ENCODE data around the gene HMHB1.

Gene HMHB1

GRCh38 chr5:143782588-143783386 lies 29.2 kb upstream of the HMHB1 start:
- Histone ChIP-seq H3K27ac (ENCODE audit: low read length) (no peak overlapping the region), H3K4me1 (ENCODE audit: insufficient read depth, low read length) (peaks cover 12% of the 10 kb centered on the region; the same call in 1 of the 2 replicates), H3K36me3 (ENCODE audit: insufficient read depth, low read depth, low read length) (no peaks in the 10 kb centered on the region), H3K4me3 (ENCODE audit: low read length) (no peak overlapping the region), H3K27me3 (ENCODE audit: insufficient read depth, low read length) (no peaks in the 10 kb centered on the region), H3K9me3 (ENCODE audit: insufficient read depth, low read depth, low read length) (no peaks in the 10 kb centered on the region; the same call in 1 of the 2 replicates), H3K9ac (ENCODE audit: low read depth, low read length) (no peak overlapping the region)

DNA sequence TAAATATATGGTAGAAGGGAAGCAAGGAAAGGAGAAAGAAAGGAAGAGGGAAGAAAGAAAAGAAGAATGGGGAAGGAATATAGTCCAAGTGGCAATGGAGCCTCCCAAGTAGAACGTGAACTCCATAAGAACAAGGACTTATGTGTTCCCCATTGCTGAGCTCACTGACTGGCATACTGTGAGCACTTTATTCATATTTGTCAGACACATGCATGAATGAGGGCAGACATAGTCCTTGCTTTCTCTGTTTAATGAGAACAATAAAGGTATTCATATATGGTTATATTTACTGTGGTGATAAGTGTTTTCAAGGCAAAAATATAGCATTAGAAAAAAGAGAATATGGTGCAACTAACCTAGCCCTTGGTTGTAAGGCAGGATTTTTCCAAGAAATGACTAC lies 23.6 kb upstream of the HMHB1 start:
- no peak overlapping the region for H3K9ac ChIP-seq (ENCODE audit: low read depth, low read length)
- H3K9me3 ChIP-seq (ENCODE audit: insufficient read depth, low read depth, low read length) = no peaks in the 10 kb centered on the region
- H3K4me1 ChIP-seq (ENCODE audit: insufficient read depth, low read length) = peaks cover 11% of the 10 kb centered on the region; the same call in 1 of the 2 replicates
- H3K4me3 ChIP-seq (ENCODE audit: low read length) = no peak overlapping the region
- H3K27me3 ChIP-seq (ENCODE audit: insufficient read depth, low read length) = no peaks in the 10 kb centered on the region
- H3K27ac ChIP-seq (ENCODE audit: low read length) = no peak overlapping the region
- H3K36me3 ChIP-seq (ENCODE audit: insufficient read depth, low read depth, low read length) = no peaks in the 10 kb centered on the region

GRCh38 chr5:143790457-143791112 lies 21.4 kb upstream of the HMHB1 start:
- Histone ChIP-seq H3K9ac (ENCODE audit: low read depth, low read length) (no peak overlapping the region), H3K27ac (ENCODE audit: low read length) (no peak overlapping the region), H3K4me1 (ENCODE audit: insufficient read depth, low read length) (peaks cover 7% of the 10 kb centered on the region; the same call in 1 of the 2 replicates), H3K4me3 (ENCODE audit: low read length) (no peak overlapping the region), H3K9me3 (ENCODE audit: insufficient read depth, low read depth, low read length) (no peaks in the 10 kb centered on the region), H3K27me3 (ENCODE audit: insufficient read depth, low read length) (no peaks in the 10 kb centered on the region), H3K36me3 (ENCODE audit: insufficient read depth, low read depth, low read length) (no peaks in the 10 kb centered on the region)

- Histone ChIP-seq H3K4me1 (ENCODE audit: insufficient read depth, low read length) (peaks cover 7% of the 10 kb centered on the region; the same call in 1 of the 2 replicates), H3K9ac (ENCODE audit: low read depth, low read length) (no peak overlapping the region), H3K9me3 (ENCODE audit: insufficient read depth, low read depth, low read length) (no peaks in the 10 kb centered on the region), H3K27ac (ENCODE audit: low read length) (no peak overlapping the region), H3K27me3 (ENCODE audit: insufficient read depth, low read length) (no peaks in the 10 kb centered on the region), H3K4me3 (ENCODE audit: low read length) (no peak overlapping the region), H3K36me3 (ENCODE audit: insufficient read depth, low read depth, low read length) (no peaks in the 10 kb centered on the region)
These were observed 19.9 kb upstream of the HMHB1 start for GRCh38 chr5:143791848-143792731.

DNA sequence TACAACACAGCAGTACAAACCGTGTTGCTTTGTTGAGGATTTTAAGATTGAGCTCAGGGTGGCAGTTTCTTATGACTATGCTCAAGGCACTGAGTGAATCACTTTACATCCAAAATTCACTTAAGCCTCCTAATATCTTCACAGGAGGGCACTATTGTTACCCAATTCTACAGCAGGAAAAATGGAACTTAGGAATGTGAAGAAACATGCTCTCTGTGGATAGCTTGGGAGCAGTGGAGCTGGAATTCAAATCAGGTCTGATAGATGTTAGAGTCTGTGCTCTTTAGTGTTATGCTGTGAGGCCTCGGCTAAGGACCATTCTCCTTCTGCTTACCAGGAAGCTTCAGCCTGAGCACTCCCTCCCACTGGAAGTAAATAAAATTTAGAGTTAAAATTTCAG lies 18.7 kb upstream of the HMHB1 start:
- Histone ChIP-seq H3K4me3 (ENCODE audit: low read length) (no peak overlapping the region), H3K9me3 (ENCODE audit: insufficient read depth, low read depth, low read length) (no peaks in the 10 kb centered on the region), H3K4me1 (ENCODE audit: insufficient read depth, low read length) (peaks cover 7% of the 10 kb centered on the region; the same call in 1 of the 2 replicates), H3K9ac (ENCODE audit: low read depth, low read length) (no peak overlapping the region), H3K27ac (ENCODE audit: low read length) (no peak overlapping the region), H3K36me3 (ENCODE audit: insufficient read depth, low read depth, low read length) (no peaks in the 10 kb centered on the region), H3K27me3 (ENCODE audit: insufficient read depth, low read length) (no peaks in the 10 kb centered on the region)

GRCh38 chr5:143796125-143796524 lies 15.8 kb upstream of the HMHB1 start:
- no peaks in the 10 kb centered on the region for H3K36me3 ChIP-seq (ENCODE audit: insufficient read depth, low read depth, low read length)
- H3K4me3 ChIP-seq (ENCODE audit: low read length) = no peak overlapping the region
- no peak overlapping the region for H3K27ac ChIP-seq (ENCODE audit: low read length)
- no peak overlapping the region for H3K9ac ChIP-seq (ENCODE audit: low read depth, low read length)
- H3K9me3 ChIP-seq (ENCODE audit: insufficient read depth, low read depth, low read length) = no peaks in the 10 kb centered on the region
- no peaks in the 10 kb centered on the region for H3K27me3 ChIP-seq (ENCODE audit: insufficient read depth, low read length)
- H3K4me1 ChIP-seq (ENCODE audit: insufficient read depth, low read length) = peaks cover 7% of the 10 kb centered on the region; the same call in 1 of the 2 replicates

- Histone ChIP-seq H3K4me1 (ENCODE audit: insufficient read depth, low read length) (peaks cover 7% of the 10 kb centered on the region; the same call in 1 of the 2 replicates), H3K27me3 (ENCODE audit: insufficient read depth, low read length) (no peaks in the 10 kb centered on the region), H3K9me3 (ENCODE audit: insufficient read depth, low read depth, low read length) (no peaks in the 10 kb centered on the region), H3K36me3 (ENCODE audit: insufficient read depth, low read depth, low read length) (no peaks in the 10 kb centered on the region), H3K9ac (ENCODE audit: low read depth, low read length) (no peak overlapping the region), H3K4me3 (ENCODE audit: low read length) (no peak overlapping the region), H3K27ac (ENCODE audit: low read length) (no peak overlapping the region)
These were observed 15.2 kb upstream of the HMHB1 start for GRCh38 chr5:143796753-143797152.

DNA sequence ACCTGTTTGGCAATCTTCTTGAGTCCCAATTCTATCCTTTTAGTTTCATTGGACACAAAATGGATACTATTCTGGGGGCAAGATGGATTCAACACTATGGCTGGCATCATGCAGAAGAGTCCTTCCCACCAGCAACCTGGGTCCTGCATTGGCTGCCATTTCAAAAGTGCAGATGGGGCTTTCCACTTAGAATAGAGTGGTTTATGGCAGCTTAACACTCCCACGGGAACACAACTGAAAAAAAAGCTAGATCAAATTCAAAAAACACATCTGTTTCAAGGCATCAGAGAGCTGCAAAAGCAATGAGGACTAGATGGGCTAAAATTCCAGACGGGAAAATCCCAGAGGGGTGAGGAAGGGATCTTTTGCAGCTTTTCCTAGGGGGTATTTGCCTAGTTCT lies 11.2 kb upstream of the HMHB1 start:
- no peak overlapping the region for H3K4me3 ChIP-seq (ENCODE audit: low read length)
- no peaks in the 10 kb centered on the region for H3K27me3 ChIP-seq (ENCODE audit: insufficient read depth, low read length)
- no peak overlapping the region for H3K9ac ChIP-seq (ENCODE audit: low read depth, low read length)
- H3K9me3 ChIP-seq (ENCODE audit: insufficient read depth, low read depth, low read length) = no peaks in the 10 kb centered on the region
- no peak overlapping the region for H3K27ac ChIP-seq (ENCODE audit: low read length)
- H3K36me3 ChIP-seq (ENCODE audit: insufficient read depth, low read depth, low read length) = no peaks in the 10 kb centered on the region
- H3K4me1 ChIP-seq (ENCODE audit: insufficient read depth, low read length) = no peaks in the 10 kb centered on the region

- Histone ChIP-seq H3K27me3 (ENCODE audit: insufficient read depth, low read length) (no peaks in the 10 kb centered on the region), H3K4me1 (ENCODE audit: insufficient read depth, low read length) (no peaks in the 10 kb centered on the region), H3K9me3 (ENCODE audit: insufficient read depth, low read depth, low read length) (no peaks in the 10 kb centered on the region), H3K9ac (ENCODE audit: low read depth, low read length) (no peak overlapping the region), H3K36me3 (ENCODE audit: insufficient read depth, low read depth, low read length) (no peaks in the 10 kb centered on the region), H3K4me3 (ENCODE audit: low read length) (no peak overlapping the region), H3K27ac (ENCODE audit: low read length) (no peak overlapping the region)
These were observed 10.6 kb upstream of the HMHB1 start for GRCh38 chr5:143801252-143801939.

DNA sequence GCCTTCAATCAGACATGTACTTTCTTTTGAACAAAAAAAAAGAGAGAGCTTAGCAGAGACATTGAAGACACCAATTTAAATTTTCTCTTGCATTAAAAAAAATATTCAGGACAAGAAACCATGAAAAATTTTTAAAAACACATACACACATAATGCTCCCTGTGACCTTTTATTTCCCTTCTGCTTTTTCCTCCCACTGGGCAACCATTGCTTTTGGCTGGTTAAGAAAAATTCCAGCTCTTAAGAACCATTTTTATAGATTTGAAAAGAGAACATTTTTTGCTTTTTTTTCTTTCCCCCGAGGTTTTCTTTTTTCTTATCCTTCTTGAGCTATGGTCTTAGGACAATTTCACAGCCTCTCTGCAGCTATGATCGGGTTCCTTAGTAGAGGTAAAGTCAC lies 6.1 kb upstream of the HMHB1 start:
- H3K27ac ChIP-seq (ENCODE audit: low read length) = no peak overlapping the region
- no peaks in the 10 kb centered on the region for H3K4me1 ChIP-seq (ENCODE audit: insufficient read depth, low read length)
- no peaks in the 10 kb centered on the region for H3K9me3 ChIP-seq (ENCODE audit: insufficient read depth, low read depth, low read length)
- no peak overlapping the region for H3K9ac ChIP-seq (ENCODE audit: low read depth, low read length)
- no peaks in the 10 kb centered on the region for H3K36me3 ChIP-seq (ENCODE audit: insufficient read depth, low read depth, low read length)
- H3K27me3 ChIP-seq (ENCODE audit: insufficient read depth, low read length) = no peaks in the 10 kb centered on the region
- H3K4me3 ChIP-seq (ENCODE audit: low read length) = no peak overlapping the region

- Histone ChIP-seq H3K9me3 (ENCODE audit: insufficient read depth, low read depth, low read length) (no peaks in the 10 kb centered on the region), H3K27ac (ENCODE audit: low read length) (no peak overlapping the region), H3K4me1 (ENCODE audit: insufficient read depth, low read length) (no peaks in the 10 kb centered on the region), H3K36me3 (ENCODE audit: insufficient read depth, low read depth, low read length) (no peaks in the 10 kb centered on the region), H3K9ac (ENCODE audit: low read depth, low read length) (no peak overlapping the region), H3K27me3 (ENCODE audit: insufficient read depth, low read length) (no peaks in the 10 kb centered on the region), H3K4me3 (ENCODE audit: low read length) (no peak overlapping the region)
These were observed 5.4 kb upstream of the HMHB1 start for GRCh38 chr5:143806579-143806978.

All from iPS-20b (cell line).